ENCODE results near the gene STRN4. TPM values are rescaled to one million over a fixed set of nuclear protein-coding genes. Genes with fewer than 3 reads are reported as not detected.

The STRN4 gene
- total and polyA plus RNA-seq, 9 of the 15 experiments (the other 6 are each of a cell fraction or from before 2014, with no cell fraction given): 0.62 to 83.7 (median 36.9) TPM

DNA sequence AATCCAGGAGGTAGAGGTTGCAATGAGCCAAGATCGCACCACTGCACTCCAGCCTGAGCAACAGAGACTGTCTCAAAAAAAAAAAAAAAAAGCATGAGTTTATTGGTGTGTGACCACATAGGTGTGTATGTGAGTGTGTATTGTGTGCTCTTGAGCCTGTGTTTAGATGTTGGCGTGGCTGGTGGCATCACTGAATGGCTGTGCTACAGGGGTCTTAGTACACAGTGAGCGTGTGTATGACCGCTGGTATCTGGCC is 39.7 kb upstream of the STRN4 start:
- in situ Hi-C loops (cut with MboI): no loop called here
- peaks cover 28 to 49% of the 10 kb centered on the region in 2 experiments for H3K4me1 ChIP-seq (replicated peaks in 1 of 2; ENCODE audit: control insufficient read depth in 2 of 2, insufficient read depth in 2 of 2, low read length in 2 of 2)
- peak overlapping the region; percentile 92 for H3K4me2 ChIP-seq (ENCODE audit: insufficient read depth, low read length)
- no peak overlapping the region for H2AFZ ChIP-seq (ENCODE audit: low read depth, low read length)
- no peaks in the 10 kb centered on the region for H3K9me3 ChIP-seq (replicated peaks; ENCODE audit: control insufficient read depth, insufficient read depth, low read depth, low read length)
- H3K27ac ChIP-seq (ENCODE audit: extremely low read depth, low read depth, low read length): peak overlapping the region; percentile 95
- H3K9ac ChIP-seq (ENCODE audit: insufficient read depth in 1 of 2, low read depth in 2 of 2, low read length in 2 of 2): peak overlapping the region; percentile 99; a peak in 3 of 4 replicates
- ATAC-seq (no peak), DNase-seq (ENCODE audit: extremely low read depth in 1 of 4, low spot score in 3 of 4) (no peak), FAIRE-seq (no peak)
- H3K79me2 ChIP-seq (ENCODE audit: control insufficient read depth, insufficient read depth, low read length): peaks cover 76% of the 10 kb centered on the region
- WGBS (ENCODE audit: insufficient coverage, low coverage, missing lambda C conversion rate): 4% methylated on average over 4 of the region's 4 CpGs
- H4K20me1 ChIP-seq (replicated peaks; ENCODE audit: control insufficient read depth, insufficient read depth, low read length): peaks cover 54% of the 10 kb centered on the region
- H3K4me3 ChIP-seq: peak overlapping the region; percentile 91
- ChIA-PET POLR2A (interaction anchor here (0.5 to 5.9 kb wide), 21 partner anchors 8 to 863 kb away, joined by 3 to 89 read pairs (median 6); partner anchors contain the start of gene AP2S1), CTCF (ENCODE audit: low intra/inter-chr PET ratio) (no interaction called here)
- H3K36me3 ChIP-seq (ENCODE audit: control insufficient read depth, insufficient read depth, low read length): peaks cover 57% of the 10 kb centered on the region
- BruUV-seq (replicated peaks): no TSS peak
- intact Hi-C loops (cut with micrococcal nuclease): loop anchor here (5.0 kb wide), 1 partner anchor 41 kb away; no protein-coding TSS in a partner anchor
- no peaks in the 10 kb centered on the region for H3K27me3 ChIP-seq (ENCODE audit: control insufficient read depth in 2 of 2, insufficient read depth in 2 of 2, low read length in 2 of 2)
- H3K9me1 ChIP-seq (ENCODE audit: control insufficient read depth, insufficient read depth, low read length): peaks cover 5% of the 10 kb centered on the region
- TF ChIP-seq CBFB (CRISPR knock-in tag; IDR thresholded peaks at IDR 0.05) (peak; percentile 74; the same call in 1 of the 2 replicates), ZNF282 (CRISPR knock-in tag; IDR thresholded peaks at IDR 0.05) (0 out of 2 replicates have a peak, but pooled peaks have one; percentile 37), XRCC3 (IDR thresholded peaks at IDR 0.05) (no peak), TEAD4 (IDR thresholded peaks at IDR 0.05; ENCODE audit: low read length) (no peak), TEAD4 (CRISPR knock-in tag; IDR thresholded peaks at IDR 0.05; ENCODE audit: borderline replicate concordance) (0 out of 2 replicates have a peak, but pooled peaks have one; percentile 54), ZBTB17 (CRISPR knock-in tag; IDR thresholded peaks at IDR 0.05) (no peak), ZZZ3 (IDR thresholded peaks at IDR 0.05) (no peak), FOXA3 (CRISPR knock-in tag; conservative IDR thresholded peaks at IDR 0.05 in 1 of 2, IDR thresholded peaks at IDR 0.05 in 1 of 2) (peak in 1 of 2 experiments; percentile 81; a peak in 2 of 4 replicates), FOXK1 (CRISPR knock-in tag; IDR thresholded peaks at IDR 0.05; ENCODE audit: borderline replicate concordance) (peak; percentile 76; the same call in 1 of the 2 replicates), CSDE1 (IDR thresholded peaks at IDR 0.05) (no peak), KLF1 (tag; IDR thresholded peaks at IDR 0.05) (no peak), PHF20 (IDR thresholded peaks at IDR 0.05; ENCODE audit: partially characterized antibody) (no peak), NR1H2 (CRISPR knock-in tag; IDR thresholded peaks at IDR 0.05) (0 out of 2 replicates have a peak, but pooled peaks have one; percentile 30), CHD1 (IDR thresholded peaks at IDR 0.05; ENCODE audit: low read length) (peak; percentile 89), NR2C1 (IDR thresholded peaks at IDR 0.05) (no peak), NR2C1 (tag; IDR thresholded peaks at IDR 0.05) (no peak), ZNF445 (CRISPR knock-in tag; IDR thresholded peaks at IDR 0.05; ENCODE audit: low read depth) (no peak), MECOM (CRISPR knock-in tag; IDR thresholded peaks at IDR 0.05) (peak; percentile 9; the same call in 1 of the 2 replicates)
- TF ChIP-seq, protein P1, sequence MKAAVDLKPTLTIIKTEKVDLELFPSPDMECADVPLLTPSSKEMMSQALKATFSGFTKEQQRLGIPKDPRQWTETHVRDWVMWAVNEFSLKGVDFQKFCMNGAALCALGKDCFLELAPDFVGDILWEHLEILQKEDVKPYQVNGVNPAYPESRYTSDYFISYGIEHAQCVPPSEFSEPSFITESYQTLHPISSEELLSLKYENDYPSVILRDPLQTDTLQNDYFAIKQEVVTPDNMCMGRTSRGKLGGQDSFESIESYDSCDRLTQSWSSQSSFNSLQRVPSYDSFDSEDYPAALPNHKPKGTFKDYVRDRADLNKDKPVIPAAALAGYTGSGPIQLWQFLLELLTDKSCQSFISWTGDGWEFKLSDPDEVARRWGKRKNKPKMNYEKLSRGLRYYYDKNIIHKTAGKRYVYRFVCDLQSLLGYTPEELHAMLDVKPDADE (conservative IDR thresholded peaks at IDR 0.05; ENCODE audit: control insufficient read depth, low read depth, low read length): no peak
- TF ChIP-seq, protein P2, sequence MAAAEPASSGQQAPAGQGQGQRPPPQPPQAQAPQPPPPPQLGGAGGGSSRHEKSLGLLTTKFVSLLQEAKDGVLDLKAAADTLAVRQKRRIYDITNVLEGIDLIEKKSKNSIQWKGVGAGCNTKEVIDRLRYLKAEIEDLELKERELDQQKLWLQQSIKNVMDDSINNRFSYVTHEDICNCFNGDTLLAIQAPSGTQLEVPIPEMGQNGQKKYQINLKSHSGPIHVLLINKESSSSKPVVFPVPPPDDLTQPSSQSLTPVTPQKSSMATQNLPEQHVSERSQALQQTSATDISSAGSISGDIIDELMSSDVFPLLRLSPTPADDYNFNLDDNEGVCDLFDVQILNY (CRISPR knock-in tag; IDR thresholded peaks at IDR 0.05): 0 out of 2 replicates have a peak, but pooled peaks have one; percentile 15
- TF ChIP-seq, protein P3, sequence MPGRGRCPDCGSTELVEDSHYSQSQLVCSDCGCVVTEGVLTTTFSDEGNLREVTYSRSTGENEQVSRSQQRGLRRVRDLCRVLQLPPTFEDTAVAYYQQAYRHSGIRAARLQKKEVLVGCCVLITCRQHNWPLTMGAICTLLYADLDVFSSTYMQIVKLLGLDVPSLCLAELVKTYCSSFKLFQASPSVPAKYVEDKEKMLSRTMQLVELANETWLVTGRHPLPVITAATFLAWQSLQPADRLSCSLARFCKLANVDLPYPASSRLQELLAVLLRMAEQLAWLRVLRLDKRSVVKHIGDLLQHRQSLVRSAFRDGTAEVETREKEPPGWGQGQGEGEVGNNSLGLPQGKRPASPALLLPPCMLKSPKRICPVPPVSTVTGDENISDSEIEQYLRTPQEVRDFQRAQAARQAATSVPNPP (IDR thresholded peaks at IDR 0.05; ENCODE audit: borderline replicate concordance, insufficient read depth, insufficient read length): no peak
- TF ChIP-seq, protein P4, sequence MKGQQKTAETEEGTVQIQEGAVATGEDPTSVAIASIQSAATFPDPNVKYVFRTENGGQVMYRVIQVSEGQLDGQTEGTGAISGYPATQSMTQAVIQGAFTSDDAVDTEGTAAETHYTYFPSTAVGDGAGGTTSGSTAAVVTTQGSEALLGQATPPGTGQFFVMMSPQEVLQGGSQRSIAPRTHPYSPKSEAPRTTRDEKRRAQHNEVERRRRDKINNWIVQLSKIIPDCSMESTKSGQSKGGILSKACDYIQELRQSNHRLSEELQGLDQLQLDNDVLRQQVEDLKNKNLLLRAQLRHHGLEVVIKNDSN (CRISPR knock-in tag; IDR thresholded peaks at IDR 0.05): peak; percentile 42; the same call in 1 of the 2 replicates
